Measurements from ENCODE around the gene ALDH3A1. TPM values are rescaled to one million over a fixed set of nuclear protein-coding genes. Genes with fewer than 3 reads are reported as not detected.

ALDH3A1 gene
- total RNA-seq (2021) (0.35 to 1.1 TPM (median 0.53 TPM) in 3 replicates), Bru-seq, nascent RNA (percentile 13 among the genes with signal in this experiment)
- long read RNA-seq, experiment 1, partial matches to known transcripts: 0 of 2 reads
- long read RNA-seq, experiment 1, other reads (novel, unspliced or antisense): 0 of 2 reads
- long read RNA-seq, experiment 2, partial matches to known transcripts: 0 of 2 reads
- long read RNA-seq, experiment 2, other reads (novel, unspliced or antisense): 0 of 2 reads
- long read RNA-seq, experiment 3: 0 reads

DNA sequence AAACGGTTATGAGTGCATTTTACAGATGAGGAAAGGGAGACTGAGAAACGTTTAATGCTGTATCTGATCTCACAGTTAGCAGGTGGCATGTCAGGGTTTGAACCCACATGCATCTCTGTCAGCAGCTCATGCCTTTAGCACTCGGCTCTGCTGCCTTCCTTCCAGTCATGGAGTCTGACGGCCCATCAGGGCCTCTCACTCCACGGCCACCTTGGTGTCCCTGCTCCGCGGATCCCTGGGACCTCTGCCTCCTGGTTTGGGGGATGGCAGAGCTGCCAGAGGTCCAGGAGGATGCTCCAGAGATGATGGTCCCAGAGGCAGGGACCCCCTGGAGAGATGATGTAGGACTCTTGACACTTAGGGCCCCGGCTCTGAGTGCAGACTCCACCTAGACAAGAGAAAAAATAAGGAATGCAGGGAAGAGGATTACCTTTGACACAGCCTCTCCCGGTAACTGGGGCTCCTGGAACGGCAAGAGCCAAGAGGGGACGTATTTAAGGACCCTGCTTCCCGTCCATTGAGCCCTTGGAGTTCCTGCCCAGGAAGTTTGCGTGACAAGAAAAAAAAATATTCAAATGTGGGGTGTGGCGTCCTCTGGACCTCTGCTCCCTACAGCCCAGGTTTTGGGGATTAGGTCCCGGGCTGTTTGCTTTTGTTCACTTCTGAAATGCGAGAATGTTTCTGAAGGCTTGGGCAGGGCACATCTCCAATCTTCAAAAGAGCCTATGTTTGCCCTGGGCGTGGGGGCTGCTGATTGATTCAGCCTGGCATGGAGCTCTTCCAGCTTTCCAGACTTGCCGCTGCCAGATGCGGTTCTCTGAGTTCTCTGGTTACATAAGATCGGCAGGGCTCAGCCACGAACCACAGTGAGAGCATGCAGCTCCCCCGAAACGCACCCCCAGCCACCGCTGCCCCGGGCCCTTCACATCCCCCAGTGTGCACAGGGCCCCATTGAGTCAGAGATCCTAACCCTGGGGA lies at the start of gene ALDH3A1:
Gene ALDH3A1 (minus strand): TSS at position 470 of the 978 bp plus-strand sequence. CDS start 3,169 bp downstream, outside the sequence.
- no peaks in the 10 kb centered on the region for H3K9me3 Mint-ChIP-seq
- H3K4me1 Mint-ChIP-seq: peaks cover 22% of the 10 kb centered on the region
- TF ChIP-seq NR3C1 (CRISPR knock-in tag; conservative IDR thresholded peaks at IDR 0.05; ENCODE audit: low read depth) (no peak), ZNF671 (CRISPR knock-in tag; IDR thresholded peaks at IDR 0.05) (no peak), KAT7 (CRISPR knock-in tag; IDR thresholded peaks at IDR 0.05; ENCODE audit: borderline replicate concordance) (no peak), CBFB (CRISPR knock-in tag; IDR thresholded peaks at IDR 0.05; ENCODE audit: low read depth) (no peak)
- TF ChIP-seq, protein P1, sequence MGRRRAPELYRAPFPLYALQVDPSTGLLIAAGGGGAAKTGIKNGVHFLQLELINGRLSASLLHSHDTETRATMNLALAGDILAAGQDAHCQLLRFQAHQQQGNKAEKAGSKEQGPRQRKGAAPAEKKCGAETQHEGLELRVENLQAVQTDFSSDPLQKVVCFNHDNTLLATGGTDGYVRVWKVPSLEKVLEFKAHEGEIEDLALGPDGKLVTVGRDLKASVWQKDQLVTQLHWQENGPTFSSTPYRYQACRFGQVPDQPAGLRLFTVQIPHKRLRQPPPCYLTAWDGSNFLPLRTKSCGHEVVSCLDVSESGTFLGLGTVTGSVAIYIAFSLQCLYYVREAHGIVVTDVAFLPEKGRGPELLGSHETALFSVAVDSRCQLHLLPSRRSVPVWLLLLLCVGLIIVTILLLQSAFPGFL (CRISPR knock-in tag; IDR thresholded peaks at IDR 0.05; ENCODE audit: borderline replicate concordance): no peak
- peaks cover 13% of the 10 kb centered on the region; the same call in 1 of the 2 replicates for H3K27me3 Mint-ChIP-seq (ENCODE audit: low read depth)
- no peaks in the 10 kb centered on the region for H3K36me3 Mint-ChIP-seq
- no peak within 1 kb of the TSS for H3K4me3 Mint-ChIP-seq
- no peak within 1 kb of the TSS for H3K27ac Mint-ChIP-seq
- ATAC-seq (no peak), DNase-seq (ENCODE audit: low spot score) (no peak)
- ChIA-PET POLR2A (no interaction called here), CTCF (interaction anchor here (0.8 to 2.5 kb wide), 6 partner anchors 14 to 385 kb away, joined by 3 to 17 read pairs (median 4); partner anchors contain the start of gene ALDH3A2)

DNA sequence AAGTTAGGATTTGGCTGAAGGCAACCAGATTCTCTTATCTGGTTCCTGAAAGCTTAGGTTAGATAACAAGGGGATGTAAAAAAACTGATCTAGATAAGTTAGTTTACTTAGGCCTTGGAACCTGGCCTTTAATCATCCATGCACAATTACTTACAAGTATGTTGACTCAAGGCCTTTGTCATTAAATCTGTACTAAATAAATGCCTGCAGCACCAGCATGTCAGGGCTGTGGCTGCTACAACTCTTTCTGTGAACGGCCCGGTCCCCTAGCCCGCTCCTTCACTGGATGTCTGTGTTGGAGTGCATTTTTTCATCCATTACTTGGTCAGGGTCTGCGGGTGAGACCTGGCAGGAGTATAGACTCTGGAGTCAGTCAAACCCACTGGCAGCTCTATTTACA lies 48.4 kb upstream of the ALDH3A1 start:
- H3K9me3 Mint-ChIP-seq: peaks cover 52% of the 10 kb centered on the region
- no peak for DNase-seq (ENCODE audit: low spot score)
- peaks cover 55% of the 10 kb centered on the region for H3K36me3 Mint-ChIP-seq
- ChIA-PET POLR2A (no interaction called here), CTCF (no interaction called here)
- no peaks in the 10 kb centered on the region for H3K4me1 Mint-ChIP-seq
- H3K27ac Mint-ChIP-seq: no peak overlapping the region
- no peak overlapping the region for H3K4me3 Mint-ChIP-seq
- no peaks in the 10 kb centered on the region for H3K27me3 Mint-ChIP-seq (ENCODE audit: low read depth)
- ATAC-seq: no peak
- no peak for TF ChIP-seq ETV6 (CRISPR knock-in tag; IDR thresholded peaks at IDR 0.05)
- no peak for TF ChIP-seq SOX15 (CRISPR knock-in tag; IDR thresholded peaks at IDR 0.05)
- TF ChIP-seq FOXP1 (CRISPR knock-in tag; IDR thresholded peaks at IDR 0.05; ENCODE audit: borderline replicate concordance): no peak
- TF ChIP-seq, protein P2, sequence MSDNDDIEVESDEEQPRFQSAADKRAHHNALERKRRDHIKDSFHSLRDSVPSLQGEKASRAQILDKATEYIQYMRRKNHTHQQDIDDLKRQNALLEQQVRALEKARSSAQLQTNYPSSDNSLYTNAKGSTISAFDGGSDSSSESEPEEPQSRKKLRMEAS (CRISPR knock-in tag; IDR thresholded peaks at IDR 0.05): no peak
- TF ChIP-seq, protein P3, sequence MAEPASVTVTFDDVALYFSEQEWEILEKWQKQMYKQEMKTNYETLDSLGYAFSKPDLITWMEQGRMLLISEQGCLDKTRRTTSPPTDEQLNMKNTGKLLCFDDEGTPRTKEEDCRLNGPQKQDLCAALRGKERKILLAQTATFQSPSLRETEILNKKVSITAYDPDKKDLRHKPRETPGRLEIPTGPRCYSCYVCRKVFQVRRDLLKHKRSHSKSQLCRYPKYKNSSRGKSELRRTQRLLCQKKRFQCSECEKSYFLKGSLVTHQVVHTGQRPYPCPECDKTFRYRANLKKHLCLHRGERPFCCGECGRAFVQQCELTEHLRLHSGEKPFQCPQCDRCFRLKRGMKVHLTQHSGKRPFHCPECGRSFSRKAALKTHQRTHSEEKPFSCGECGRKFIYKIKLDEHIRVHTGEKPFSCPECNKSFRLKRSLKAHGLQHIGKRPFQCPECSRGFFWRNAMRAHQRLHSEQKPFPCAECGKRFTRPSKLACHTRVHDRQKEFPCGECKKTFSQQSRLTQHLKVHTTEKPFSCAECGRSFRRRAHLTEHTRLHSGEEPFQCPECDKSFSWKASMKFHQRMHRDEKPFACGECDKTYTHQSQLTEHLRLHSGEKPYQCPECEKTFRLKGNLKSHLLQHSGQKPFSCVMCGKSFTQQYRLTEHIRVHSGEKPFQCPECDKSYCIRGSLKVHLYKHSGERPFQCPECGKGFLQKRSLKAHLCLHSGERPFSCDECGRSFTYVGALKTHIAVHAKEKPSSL (CRISPR knock-in tag; conservative IDR thresholded peaks at IDR 0.05): no peak
- TF ChIP-seq, protein P4, sequence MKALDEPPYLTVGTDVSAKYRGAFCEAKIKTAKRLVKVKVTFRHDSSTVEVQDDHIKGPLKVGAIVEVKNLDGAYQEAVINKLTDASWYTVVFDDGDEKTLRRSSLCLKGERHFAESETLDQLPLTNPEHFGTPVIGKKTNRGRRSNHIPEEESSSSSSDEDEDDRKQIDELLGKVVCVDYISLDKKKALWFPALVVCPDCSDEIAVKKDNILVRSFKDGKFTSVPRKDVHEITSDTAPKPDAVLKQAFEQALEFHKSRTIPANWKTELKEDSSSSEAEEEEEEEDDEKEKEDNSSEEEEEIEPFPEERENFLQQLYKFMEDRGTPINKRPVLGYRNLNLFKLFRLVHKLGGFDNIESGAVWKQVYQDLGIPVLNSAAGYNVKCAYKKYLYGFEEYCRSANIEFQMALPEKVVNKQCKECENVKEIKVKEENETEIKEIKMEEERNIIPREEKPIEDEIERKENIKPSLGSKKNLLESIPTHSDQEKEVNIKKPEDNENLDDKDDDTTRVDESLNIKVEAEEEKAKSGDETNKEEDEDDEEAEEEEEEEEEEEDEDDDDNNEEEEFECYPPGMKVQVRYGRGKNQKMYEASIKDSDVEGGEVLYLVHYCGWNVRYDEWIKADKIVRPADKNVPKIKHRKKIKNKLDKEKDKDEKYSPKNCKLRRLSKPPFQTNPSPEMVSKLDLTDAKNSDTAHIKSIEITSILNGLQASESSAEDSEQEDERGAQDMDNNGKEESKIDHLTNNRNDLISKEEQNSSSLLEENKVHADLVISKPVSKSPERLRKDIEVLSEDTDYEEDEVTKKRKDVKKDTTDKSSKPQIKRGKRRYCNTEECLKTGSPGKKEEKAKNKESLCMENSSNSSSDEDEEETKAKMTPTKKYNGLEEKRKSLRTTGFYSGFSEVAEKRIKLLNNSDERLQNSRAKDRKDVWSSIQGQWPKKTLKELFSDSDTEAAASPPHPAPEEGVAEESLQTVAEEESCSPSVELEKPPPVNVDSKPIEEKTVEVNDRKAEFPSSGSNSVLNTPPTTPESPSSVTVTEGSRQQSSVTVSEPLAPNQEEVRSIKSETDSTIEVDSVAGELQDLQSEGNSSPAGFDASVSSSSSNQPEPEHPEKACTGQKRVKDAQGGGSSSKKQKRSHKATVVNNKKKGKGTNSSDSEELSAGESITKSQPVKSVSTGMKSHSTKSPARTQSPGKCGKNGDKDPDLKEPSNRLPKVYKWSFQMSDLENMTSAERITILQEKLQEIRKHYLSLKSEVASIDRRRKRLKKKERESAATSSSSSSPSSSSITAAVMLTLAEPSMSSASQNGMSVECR (CRISPR knock-in tag; IDR thresholded peaks at IDR 0.05; ENCODE audit: borderline replicate concordance): no peak
- no peak for TF ChIP-seq OVOL2 (CRISPR knock-in tag; IDR thresholded peaks at IDR 0.05; ENCODE audit: borderline replicate concordance)
- no peak for TF ChIP-seq MXD4 (CRISPR knock-in tag; IDR thresholded peaks at IDR 0.05; ENCODE audit: borderline replicate concordance)
- TF ChIP-seq NFYB (CRISPR knock-in tag; conservative IDR thresholded peaks at IDR 0.05; ENCODE audit: low read depth): no peak
- TF ChIP-seq CREB1 (CRISPR knock-in tag; IDR thresholded peaks at IDR 0.05): no peak
- TF ChIP-seq ESRRA (CRISPR knock-in tag; IDR thresholded peaks at IDR 0.05; ENCODE audit: borderline replicate concordance): no peak
- no peak for TF ChIP-seq TEAD1 (CRISPR knock-in tag; IDR thresholded peaks at IDR 0.05)
- TF ChIP-seq ZNF671 (CRISPR knock-in tag; IDR thresholded peaks at IDR 0.05): no peak
- no peak for TF ChIP-seq ZBTB21 (CRISPR knock-in tag; IDR thresholded peaks at IDR 0.05; ENCODE audit: borderline replicate concordance)
- no peak for TF ChIP-seq SMAD3 (CRISPR knock-in tag; IDR thresholded peaks at IDR 0.05; ENCODE audit: borderline replicate concordance)
- no peak for TF ChIP-seq MYBL2 (CRISPR knock-in tag; IDR thresholded peaks at IDR 0.05)
- TF ChIP-seq, protein P5, sequence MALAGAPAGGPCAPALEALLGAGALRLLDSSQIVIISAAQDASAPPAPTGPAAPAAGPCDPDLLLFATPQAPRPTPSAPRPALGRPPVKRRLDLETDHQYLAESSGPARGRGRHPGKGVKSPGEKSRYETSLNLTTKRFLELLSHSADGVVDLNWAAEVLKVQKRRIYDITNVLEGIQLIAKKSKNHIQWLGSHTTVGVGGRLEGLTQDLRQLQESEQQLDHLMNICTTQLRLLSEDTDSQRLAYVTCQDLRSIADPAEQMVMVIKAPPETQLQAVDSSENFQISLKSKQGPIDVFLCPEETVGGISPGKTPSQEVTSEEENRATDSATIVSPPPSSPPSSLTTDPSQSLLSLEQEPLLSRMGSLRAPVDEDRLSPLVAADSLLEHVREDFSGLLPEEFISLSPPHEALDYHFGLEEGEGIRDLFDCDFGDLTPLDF (CRISPR knock-in tag; IDR thresholded peaks at IDR 0.05): no peak
